Tibial nerve (tissue), 4 donors: ENCODE measurements around the gene SOX2. TPM values are rescaled to one million over a fixed set of nuclear protein-coding genes. Genes with fewer than 3 reads are reported as not detected.
A peak's percentile ranks its signal among the peaks of the same experiment; 100 is the strongest.

Experiments used
- DNase-seq, 2 donors: peaks; one replicate each; pipeline ENCODE4 v3.0.0-alpha.2; 2019; ENCODE audit warnings: low spot score in 2 of 2
- H3K27ac ChIP-seq, 4 donors: fragments of 200-600 bp; sonication (generic) in 3 of 4; one replicate each; pipeline ENCODE4 v1.5.1; 2017 to 2019; ENCODE audit warnings: mild to moderate bottlenecking in 1 of 4
- H3K27me3 ChIP-seq, 2 donors: fragments of 200-600 bp; sonication (generic) in 1 of 2; one replicate each; pipeline versions ENCODE4 v1.5.1 to v1.6.0; 2017 to 2019
- H3K36me3 ChIP-seq, 3 donors: fragments of 200-600 bp; sonication (generic); one replicate each; pipeline ENCODE4 v1.5.1; 2018 to 2019
- H3K4me1 ChIP-seq, 4 donors: fragments of 200-600 bp; sonication (generic) in 3 of 4; one replicate each; pipeline ENCODE4 v1.5.1; 2017 to 2019
- H3K4me3 ChIP-seq, 4 donors: fragments of 200-600 bp; sonication (generic) in 3 of 4; one replicate each; pipeline ENCODE4 v1.5.1; 2017 to 2019; ENCODE audit warnings: mild to moderate bottlenecking in 1 of 4, moderate library complexity in 1 of 4
- H3K9me3 ChIP-seq, 4 donors: fragments of 200-600 bp; sonication (generic) in 3 of 4; one replicate each; pipeline ENCODE4 v1.5.1; 2017 to 2019
- EP300 ChIP-seq, 2 donors: sonication (generic); formaldehyde crosslinking; IDR thresholded peaks; one replicate each; pipeline ENCODE4 v1.6.1; 2017; ENCODE audit warnings: antibody characterized with exemption in 2 of 2, mild to moderate bottlenecking in 1 of 2
- POLR2A ChIP-seq, 2 donors: fragments of 450-650 bp; IDR thresholded peaks; one replicate each; pipeline ENCODE4 v1.6.1; 2017; ENCODE audit warnings: antibody characterized with exemption in 2 of 2, mild to moderate bottlenecking in 2 of 2, moderate library complexity in 2 of 2
- WGBS, 2 donors: methylation state at CpG; one replicate each; pipeline ENCODE4 v1.1.5; 2018; 5-methylcytosine and 5-hydroxymethylcytosine counted together
- total RNA-seq, 4 donors: library from RNA; depleted of rRNA; stranded (reverse); fragments of >200 nt; gene quantifications; one replicate each; pipeline ENCODE4 v1.1.0, GENCODE V29; 2016
- TF ChIP-seq, protein P1 (sequence below), 5 experiments: fragments of 200-600 bp in 3 of 5; fragments of 450-650 bp in 2 of 5; sonication (generic) in 3 of 5; IDR thresholded peaks; one replicate each; pipeline ENCODE4 v1.5.1; 2016 to 2019; ENCODE audit warnings: antibody characterized with exemption in 5 of 5, mild to moderate bottlenecking in 3 of 5, moderate library complexity in 2 of 5

Gene SOX2
- total RNA-seq, 4 donors from 2014 or later = 21.3 to 50.5 (median 34.3) TPM

DNA sequence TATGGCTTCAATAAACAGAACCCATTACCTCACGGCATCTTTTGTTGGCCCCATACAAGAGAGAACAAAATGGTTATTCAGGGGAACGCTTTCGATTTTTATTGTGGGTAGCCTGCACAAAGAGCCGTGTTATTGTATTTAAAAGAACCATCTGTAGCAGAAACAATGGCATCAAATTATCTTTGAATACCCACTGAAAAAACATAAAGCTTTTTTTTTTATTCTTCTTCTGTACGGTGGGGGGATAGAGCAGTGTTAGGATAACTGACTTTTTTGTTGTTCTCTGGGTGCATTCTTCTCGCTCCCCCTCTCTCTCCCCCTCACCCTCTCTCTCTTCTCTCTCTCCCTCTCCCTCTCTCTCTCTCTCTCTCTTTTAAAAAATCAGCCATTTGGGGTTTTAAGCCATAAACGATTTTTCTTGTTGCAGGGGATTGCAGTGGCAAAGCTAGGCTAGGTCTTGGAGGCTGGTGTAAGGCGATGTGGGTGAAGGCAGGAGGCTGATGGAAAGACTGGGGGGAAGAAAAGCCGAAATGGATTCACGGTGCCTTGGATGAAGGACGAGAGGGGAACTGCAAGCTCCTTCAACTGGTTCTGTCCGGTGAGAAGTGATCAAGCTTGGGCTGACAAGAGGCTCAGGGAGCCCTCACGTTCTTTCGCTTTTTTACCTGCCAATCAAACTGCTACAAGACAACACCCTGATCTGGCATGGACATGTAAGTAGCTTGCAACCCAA lies 12.4 kb upstream of the SOX2 start:
- H3K36me3 ChIP-seq = no peaks in the 10 kb centered on the region
- DNase-seq = no peak
- H3K4me1 ChIP-seq = peaks cover 0 to 52% (median 11%) of the 10 kb centered on the region in 4 donors
- H3K9me3 ChIP-seq = no peaks in the 10 kb centered on the region
- 14 to 16% methylated on average over 14 of the region's 14 CpGs for WGBS, 2 donors
- peak overlapping the region; percentile 19 to 40 (median 26) for H3K4me3 ChIP-seq
- H3K27ac ChIP-seq = peak overlapping the region; percentile 74 to 95 (median 88)
- peaks cover 11 to 86% of the 10 kb centered on the region in 2 donors for H3K27me3 ChIP-seq
- TF ChIP-seq POLR2A (IDR thresholded peaks at IDR 0.05) = no peak
- no peak for TF ChIP-seq EP300 (IDR thresholded peaks at IDR 0.05)
- TF ChIP-seq, protein P1, sequence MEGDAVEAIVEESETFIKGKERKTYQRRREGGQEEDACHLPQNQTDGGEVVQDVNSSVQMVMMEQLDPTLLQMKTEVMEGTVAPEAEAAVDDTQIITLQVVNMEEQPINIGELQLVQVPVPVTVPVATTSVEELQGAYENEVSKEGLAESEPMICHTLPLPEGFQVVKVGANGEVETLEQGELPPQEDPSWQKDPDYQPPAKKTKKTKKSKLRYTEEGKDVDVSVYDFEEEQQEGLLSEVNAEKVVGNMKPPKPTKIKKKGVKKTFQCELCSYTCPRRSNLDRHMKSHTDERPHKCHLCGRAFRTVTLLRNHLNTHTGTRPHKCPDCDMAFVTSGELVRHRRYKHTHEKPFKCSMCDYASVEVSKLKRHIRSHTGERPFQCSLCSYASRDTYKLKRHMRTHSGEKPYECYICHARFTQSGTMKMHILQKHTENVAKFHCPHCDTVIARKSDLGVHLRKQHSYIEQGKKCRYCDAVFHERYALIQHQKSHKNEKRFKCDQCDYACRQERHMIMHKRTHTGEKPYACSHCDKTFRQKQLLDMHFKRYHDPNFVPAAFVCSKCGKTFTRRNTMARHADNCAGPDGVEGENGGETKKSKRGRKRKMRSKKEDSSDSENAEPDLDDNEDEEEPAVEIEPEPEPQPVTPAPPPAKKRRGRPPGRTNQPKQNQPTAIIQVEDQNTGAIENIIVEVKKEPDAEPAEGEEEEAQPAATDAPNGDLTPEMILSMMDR (IDR thresholded peaks at IDR 0.05) = peak in 1 of 5 experiments; percentile 15

DNA sequence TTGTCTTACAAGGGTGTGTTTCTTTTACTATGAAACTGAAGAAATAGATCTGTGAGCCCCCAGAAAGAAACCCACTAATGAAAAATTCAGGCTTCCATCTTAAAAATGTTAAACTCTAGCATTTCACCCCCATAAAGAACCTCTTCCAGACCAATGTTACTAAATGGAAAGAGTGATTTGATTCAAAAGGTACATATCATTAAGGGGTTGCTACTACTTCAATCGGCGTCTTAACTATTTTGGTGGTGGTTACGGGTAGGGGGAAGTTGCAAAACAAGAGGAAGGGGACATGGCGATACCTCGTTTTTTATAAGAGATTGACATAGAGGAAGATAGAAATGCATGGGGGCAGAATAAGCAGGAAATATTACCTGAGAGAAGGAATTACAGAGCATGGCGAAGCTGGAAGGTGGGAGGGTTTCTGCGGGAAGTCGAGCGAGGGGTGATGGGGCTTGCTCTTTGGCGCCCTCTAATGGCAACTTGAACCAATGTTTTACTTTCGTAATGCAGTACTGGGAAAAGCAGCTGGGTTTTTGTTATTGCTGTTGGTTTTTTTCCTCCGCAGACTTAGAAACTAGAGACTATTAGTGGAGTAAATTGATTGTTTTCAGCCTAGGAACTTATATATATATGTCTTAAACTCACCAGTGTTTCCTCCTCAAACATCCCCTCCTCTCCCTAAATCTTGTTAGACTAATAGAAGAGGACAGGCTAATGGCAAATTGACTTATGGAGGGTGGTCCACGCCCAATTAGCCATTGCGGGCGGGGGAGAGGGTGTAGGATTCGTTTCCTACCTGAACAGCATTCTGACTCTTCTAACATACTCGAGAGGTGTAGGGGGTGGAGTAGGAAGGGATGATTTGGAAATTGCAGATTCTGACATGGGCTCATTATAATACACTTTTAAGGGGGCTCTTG lies 11.3 kb upstream of the SOX2 start:
- 4% methylated on average over 17 of the region's 17 CpGs for WGBS, 2 donors
- TF ChIP-seq POLR2A (IDR thresholded peaks at IDR 0.05) (no peak), EP300 (IDR thresholded peaks at IDR 0.05) (peak in 1 of 2 donors; percentile 57)
- TF ChIP-seq, protein P1 (IDR thresholded peaks at IDR 0.05) = peak; percentile 77 to 90 (median 82)
- peaks cover 11 to 94% of the 10 kb centered on the region in 2 donors for H3K27me3 ChIP-seq
- no peaks in the 10 kb centered on the region for H3K9me3 ChIP-seq
- DNase-seq = peak in 1 of 2 donors; percentile 69
- H3K4me1 ChIP-seq = peaks cover 0 to 56% (median 8%) of the 10 kb centered on the region in 4 donors
- no peaks in the 10 kb centered on the region for H3K36me3 ChIP-seq
- peak overlapping the region; percentile 24 to 40 (median 28) for H3K4me3 ChIP-seq
- peak overlapping the region; percentile 63 to 95 (median 84) for H3K27ac ChIP-seq

DNA sequence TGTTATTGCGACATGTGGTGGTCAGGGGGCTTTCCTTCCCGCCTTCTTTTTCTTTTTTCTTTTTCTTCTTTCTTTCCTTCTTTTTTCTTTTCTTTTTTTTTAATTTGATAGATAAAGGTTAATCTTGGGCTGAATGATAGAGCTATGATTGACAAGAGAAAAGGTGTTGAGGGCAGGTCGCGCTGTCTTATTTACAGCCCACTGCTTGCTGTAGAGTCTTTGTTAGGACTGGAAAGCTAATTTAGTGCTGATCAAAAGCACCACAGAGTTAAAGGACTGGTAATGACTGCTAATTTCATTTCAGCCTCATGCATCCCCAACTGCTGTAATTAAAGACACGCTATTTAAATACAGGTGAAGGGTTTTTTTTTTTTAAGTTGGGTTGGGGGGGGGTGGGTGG lies 10.6 kb upstream of the SOX2 start:
- WGBS, 2 donors = 24 to 26% methylated on average over 5 of the region's 5 CpGs
- Histone ChIP-seq H3K27ac (peak overlapping the region; percentile 52 to 95 (median 73)), H3K4me1 (peaks cover 0 to 53% (median 4%) of the 10 kb centered on the region in 4 donors), H3K36me3 (no peaks in the 10 kb centered on the region), H3K9me3 (no peaks in the 10 kb centered on the region), H3K4me3 (peak overlapping the region in 3 of 4 donors; percentile 24 to 40 (median 28)), H3K27me3 (peaks cover 11 to 96% of the 10 kb centered on the region in 2 donors)
- DNase-seq = no peak
- TF ChIP-seq POLR2A (IDR thresholded peaks at IDR 0.05) = no peak
- no peak for TF ChIP-seq EP300 (IDR thresholded peaks at IDR 0.05)
- TF ChIP-seq, protein P1 (IDR thresholded peaks at IDR 0.05) = no peak

DNA sequence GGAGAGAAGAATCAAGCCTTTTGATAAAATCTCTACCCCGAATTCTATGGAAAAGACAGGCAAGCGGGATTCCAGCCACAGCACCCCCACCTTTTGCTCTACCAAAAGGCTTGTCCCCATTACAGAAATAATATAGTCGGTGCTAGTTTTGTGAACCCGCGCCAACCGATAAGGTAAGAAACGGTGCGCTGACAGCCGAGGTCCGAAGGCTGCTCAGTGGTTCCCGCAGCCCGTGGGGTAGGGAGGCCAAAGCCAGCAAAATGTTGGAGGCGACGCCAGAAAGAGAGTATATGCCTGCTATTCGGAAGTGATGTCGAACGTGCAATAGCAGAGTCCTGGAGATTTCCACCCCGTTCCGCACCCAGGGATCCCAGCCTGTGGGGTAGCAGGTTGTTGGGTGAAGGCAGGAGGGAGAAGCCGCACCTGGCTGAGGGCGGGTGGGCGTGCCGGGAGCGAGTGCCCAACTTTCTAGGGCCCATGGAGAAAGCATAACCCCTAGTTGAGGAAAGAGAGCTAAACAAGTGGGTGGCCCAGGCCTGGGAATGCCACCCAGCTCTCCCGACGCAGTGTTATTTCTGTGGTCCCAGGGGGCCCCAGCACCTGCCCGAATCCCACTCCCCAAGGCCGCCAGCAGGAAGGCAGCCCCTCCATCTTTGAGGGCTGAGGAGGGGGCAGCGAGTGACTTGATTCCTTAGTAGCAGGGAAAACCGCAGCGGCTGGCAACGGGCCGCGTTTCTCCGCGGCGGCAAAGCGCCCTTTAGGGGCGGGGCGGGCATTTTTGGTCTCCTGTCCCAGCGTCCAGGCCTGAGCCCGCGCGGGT lies 7.9 kb upstream of the SOX2 start:
- Histone ChIP-seq H3K4me1 (peaks cover 0 to 41% (median 4%) of the 10 kb centered on the region in 4 donors), H3K9me3 (no peaks in the 10 kb centered on the region), H3K4me3 (no peak overlapping the region), H3K27ac (peak overlapping the region in 2 of 4 donors; percentile 3 to 38), H3K27me3 (peaks cover 8 to 98% of the 10 kb centered on the region in 2 donors), H3K36me3 (no peaks in the 10 kb centered on the region)
- no peak for DNase-seq
- WGBS, 2 donors = 41 to 42% methylated on average over 26 to 44 of the region's 44 CpGs
- TF ChIP-seq POLR2A (IDR thresholded peaks at IDR 0.05) = no peak
